Smooth muscle cell of the brain vasculature (primary cell): Measurements from ENCODE around the gene DDI1.

Experiments used
- DNase-seq: peaks from one replicate; pipeline ENCODE4 v3.0.0-alpha.2; 2012; ENCODE audit warnings: low read depth, low spot score

Gene DDI1

DNA sequence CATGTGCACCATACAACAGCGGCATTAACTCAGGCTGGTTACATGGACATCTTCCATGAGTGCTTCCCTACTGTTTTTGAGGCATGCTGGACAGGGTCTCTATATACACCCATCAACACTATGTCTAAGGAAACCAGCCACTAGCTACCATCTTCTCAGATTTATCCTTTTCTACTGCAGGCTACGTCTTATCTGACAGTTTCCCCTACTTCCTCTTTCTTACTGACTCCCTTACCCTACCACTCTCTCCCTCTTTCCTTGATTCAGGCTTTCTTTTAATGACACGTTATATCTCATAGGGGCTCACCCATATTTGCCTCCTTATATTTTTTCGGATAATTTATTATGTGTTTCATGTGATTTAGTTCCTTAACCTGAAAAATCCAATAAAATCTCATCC, 41.8 kb downstream of the DDI1 start:
- DNase-seq: no peak

- DNase-seq: no peak
Measured at GRCh38 chr11:104078995-104079394, 42.6 kb downstream of the DDI1 start.

DNA sequence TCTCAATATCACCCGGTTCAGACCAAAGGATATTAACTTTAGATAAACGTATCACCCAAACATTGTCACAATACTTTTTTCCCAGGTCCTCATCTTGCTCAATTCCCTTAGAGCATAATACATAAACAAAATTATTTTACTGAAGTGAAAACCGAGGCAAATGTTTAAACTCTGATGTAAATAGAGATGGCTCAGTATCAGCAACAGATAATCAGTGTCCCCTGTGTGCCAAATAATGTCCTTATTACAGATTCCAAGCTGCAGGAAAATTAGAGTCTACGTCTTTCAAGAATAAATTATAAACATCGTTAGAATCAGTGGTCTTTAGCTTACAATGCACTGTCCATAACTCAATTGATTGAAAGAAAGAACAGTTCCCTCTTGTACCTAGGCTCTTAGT, 50.2 kb downstream of the DDI1 start:
- no peak for DNase-seq
